ENCODE data around the gene ETV3L.
"Not testable (repeated sequence)": the region's sequence is repeated elsewhere in the genome, so short reads cannot be mapped to it uniquely, and the experiment has no call there.

The ETV3L gene

DNA sequence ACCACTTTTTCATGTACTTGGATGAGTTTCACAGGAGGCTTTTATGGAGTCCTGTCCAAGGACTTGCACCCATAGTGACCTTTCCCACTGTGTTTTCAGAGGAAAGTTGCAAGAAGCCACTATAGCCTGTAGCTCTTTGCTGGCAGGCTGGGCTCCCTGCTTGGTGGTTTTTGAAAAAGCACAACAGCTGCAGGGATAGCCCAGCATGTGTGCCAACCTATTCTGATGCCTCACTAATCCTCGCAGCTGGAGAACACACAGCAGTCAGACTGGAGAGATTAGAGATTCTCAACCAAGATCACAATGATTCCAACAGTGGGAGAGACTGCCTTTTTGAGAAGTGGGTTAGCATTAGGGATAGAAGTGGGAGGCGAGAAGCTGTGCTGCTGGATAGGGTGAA, 30.0 kb downstream of the ETV3L start:
- DNase-seq = peak; percentile 59

- not testable (repeated sequence) for DNase-seq
Observed at GRCh38 chr1:157059241-157059640, 40.4 kb downstream of the ETV3L start.

DNA sequence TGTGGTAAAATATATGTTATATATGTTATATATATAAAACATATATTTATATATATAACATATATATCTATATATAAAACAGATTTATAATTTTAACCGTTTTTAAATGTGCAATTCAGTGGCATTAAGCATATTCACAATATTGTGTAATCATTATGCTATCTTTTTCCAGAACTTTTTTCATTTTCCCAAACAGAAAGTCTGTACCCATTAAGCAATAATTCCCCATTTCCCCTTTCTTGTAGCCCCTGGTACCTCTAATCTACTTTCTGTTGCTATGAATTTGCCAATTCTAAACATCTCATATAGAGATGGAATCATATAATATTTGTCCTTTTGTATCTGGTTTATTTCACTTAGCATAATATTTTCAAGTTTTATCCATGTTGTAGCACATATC, 43.3 kb downstream of the ETV3L start:
- DNase-seq = no peak

- DNase-seq = not testable (repeated sequence)
Observed at GRCh38 chr1:157055729-157056128, 43.9 kb downstream of the ETV3L start.

GRCh38 chr1:157050836-157051235, 48.8 kb downstream of the ETV3L start:
- no peak for DNase-seq

DNA sequence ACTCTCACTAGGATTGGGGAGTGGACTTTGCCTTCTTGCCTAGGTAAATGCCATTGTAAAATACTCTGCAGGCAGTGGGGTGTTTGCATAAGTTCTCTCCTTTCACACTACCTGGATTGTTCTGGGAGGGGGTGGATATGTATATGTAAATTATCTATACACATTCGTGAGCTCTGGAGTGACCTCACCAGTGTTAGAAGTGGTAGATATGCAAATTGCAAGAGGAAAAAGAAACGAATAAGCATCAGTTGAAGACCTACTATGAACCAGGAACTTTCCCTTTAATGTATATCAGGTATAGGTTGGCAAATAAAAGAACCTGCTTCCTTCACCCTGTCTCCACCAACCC, 52.6 kb downstream of the ETV3L start:
- no peak for DNase-seq

GRCh38 chr1:157045250-157046218, 54.1 kb downstream of the ETV3L start, which contains the start of gene ARHGEF11:
Gene ARHGEF11, minus strand, starts transcription at chr1:157045742. Its CDS starts 1,412 bp downstream, at chr1:157044330.
- peak; percentile 94 for DNase-seq

DNA sequence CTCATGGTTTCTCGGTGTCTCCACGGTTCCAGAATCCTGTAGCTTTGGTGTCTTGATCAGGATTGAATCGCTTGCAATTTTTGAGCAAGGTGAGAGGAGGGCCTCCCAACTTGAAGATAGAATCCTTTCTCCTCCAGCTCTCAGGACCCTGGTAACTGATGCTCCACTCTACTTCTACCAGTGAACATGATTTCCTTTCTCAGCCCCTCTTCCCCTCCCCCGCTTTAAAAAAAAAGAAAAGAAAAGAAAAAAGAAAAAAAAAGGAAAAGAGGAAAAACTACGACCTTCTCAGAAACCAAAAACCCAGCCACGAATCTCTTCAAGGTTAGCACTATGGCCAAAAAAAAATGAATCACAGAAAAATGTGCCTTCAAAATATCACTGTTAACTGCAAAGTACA, 55.3 kb downstream of the ETV3L start:
- peak; percentile 31 for DNase-seq

GRCh38 chr1:157043685-157044084, 55.9 kb downstream of the ETV3L start:
- DNase-seq = peak; percentile 61

DNA sequence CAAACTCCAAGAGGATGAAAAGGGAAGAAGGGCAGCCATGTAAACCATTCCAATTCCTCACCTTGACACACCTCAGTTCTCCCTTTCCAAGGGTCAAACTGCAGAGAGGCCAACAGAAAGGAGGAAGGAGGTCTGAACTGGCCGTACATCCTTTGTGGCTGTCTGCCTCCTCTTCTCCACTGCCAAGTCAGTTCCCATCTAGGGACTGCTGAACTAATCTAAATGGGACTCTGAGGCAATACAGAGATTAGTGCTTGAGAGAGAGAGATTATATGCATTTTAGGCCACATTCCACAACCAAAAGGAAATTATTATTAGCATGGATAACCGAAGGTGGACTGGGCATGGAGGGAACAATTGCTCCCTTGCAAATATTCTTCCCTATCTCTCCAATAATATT, 56.8 kb downstream of the ETV3L start:
- peak; percentile 24 for DNase-seq
